Naive thymus-derived CD8-positive, alpha-beta T cell (primary cell): ENCODE results near the gene MEIG1. TPM values are rescaled to one million over a fixed set of nuclear protein-coding genes. Genes with fewer than 3 reads are reported as not detected.
"Not testable (repeated sequence)": the region's sequence is repeated elsewhere in the genome, so short reads cannot be mapped to it uniquely, and the experiment has no call there.

ENCODE experiments used
- ATAC-seq, 2 donors: fragments of 150-1000 bp; cut with Tn5 transposase in 1 of 2; sonication (Bioruptor Pico), chemical (Tn5 transposase) in 1 of 2; 1 replicate in 1 of 2; 2 replicates in 1 of 2; pipeline ENCODE4 v1.10.0; 2021; ENCODE audit warnings: mild to moderate bottlenecking in 2 of 2, moderate library complexity in 2 of 2
- POLR2A ChIA-PET: fragments of 350-600 bp; sonication (Branson Sonifier 250); formaldehyde crosslinking; loops from one replicate; lab custom pipeline; 2021; ENCODE audit warnings: antibody characterized with exemption; lab: Charles Lee
- DNase-seq, 10 donors: peaks; one replicate each; pipeline versions ENCODE4 v3.0.0 to v3.0.0-alpha.2; 2020 to 2022
- H3K27ac Mint-ChIP-seq, 10 donors: one replicate each; pipeline ENCODE4 v1.8.0; 2020 to 2022; ENCODE audit warnings: mild to moderate bottlenecking in 10 of 10, mixed read lengths in 10 of 10, moderate library complexity in 4 of 10, inconsistent platforms in 1 of 10
- H3K27me3 Mint-ChIP-seq, 5 donors: one replicate each; pipeline ENCODE4 v1.8.0; 2021 to 2022; ENCODE audit warnings: mixed read lengths in 5 of 5
- H3K36me3 Mint-ChIP-seq, 3 donors: one replicate each; pipeline ENCODE4 v1.8.0; 2020 to 2022; ENCODE audit warnings: mixed read lengths in 3 of 3, mild to moderate bottlenecking in 2 of 3, inconsistent platforms in 1 of 3
- H3K4me1 Mint-ChIP-seq, 4 donors: one replicate each; pipeline ENCODE4 v1.8.0; 2021 to 2022; ENCODE audit warnings: mixed read lengths in 4 of 4
- H3K4me3 Mint-ChIP-seq, 10 donors: one replicate each; pipeline ENCODE4 v1.8.0; 2020 to 2022; ENCODE audit warnings: mild to moderate bottlenecking in 10 of 10, mixed read lengths in 10 of 10, moderate library complexity in 6 of 10, inconsistent platforms in 1 of 10
- H3K9me3 Mint-ChIP-seq, 9 donors: one replicate each; pipeline ENCODE4 v1.8.0; 2020 to 2022; ENCODE audit warnings: mixed read lengths in 9 of 9, mild to moderate bottlenecking in 3 of 9, inconsistent platforms in 1 of 9, moderate library complexity in 1 of 9
- polyA plus RNA-seq, 3 donors: library from polyadenylated mRNA; unstranded; fragments of 300-500 nt; fragmentation: Illumina TruSeq; gene quantifications; one replicate each; pipeline ENCODE4 v1.2.3, GENCODE V29; 2021
- total RNA-seq, 8 experiments: library from RNA in 2 of 8; stranded (reverse) in 2 of 8; gene quantifications; one replicate each; pipeline ENCODE4 v1.2.3 and lab custom pipeline; 2021 to 2026

The MEIG1 gene
- total and polyA plus RNA-seq, 5 experiments from 2014 or later: 0.55 to 2.2 TPM; not detected in 3

DNA sequence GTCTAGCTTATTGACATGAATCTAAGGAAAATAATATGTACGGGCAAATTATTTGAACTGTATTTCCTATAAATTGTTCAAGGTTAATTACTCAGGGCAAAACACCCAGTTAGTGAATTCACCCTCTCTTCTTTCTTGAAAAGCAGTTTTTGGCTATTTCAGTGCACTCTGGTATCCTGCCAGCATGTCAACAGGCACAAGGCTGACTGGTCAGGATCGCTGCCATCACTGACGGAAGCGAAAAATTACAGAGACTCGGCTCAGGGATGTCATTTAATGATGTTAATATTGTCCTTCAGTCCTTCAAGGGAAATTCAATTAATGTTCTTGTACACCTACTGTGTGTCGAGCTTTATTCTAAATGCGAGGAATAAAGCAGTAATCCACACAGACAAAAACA is 56.3 kb downstream of the MEIG1 start:
- POLR2A ChIA-PET: no interaction called here
- no peak for ATAC-seq
- H3K27ac Mint-ChIP-seq: no peak overlapping the region
- H3K9me3 Mint-ChIP-seq: no peaks in the 10 kb centered on the region
- DNase-seq: no peak
- H3K36me3 Mint-ChIP-seq: no peaks in the 10 kb centered on the region
- no peaks in the 10 kb centered on the region for H3K4me1 Mint-ChIP-seq
- peaks cover 0 to 9% (median 4%) of the 10 kb centered on the region in 5 donors for H3K27me3 Mint-ChIP-seq
- no peak overlapping the region for H3K4me3 Mint-ChIP-seq

DNA sequence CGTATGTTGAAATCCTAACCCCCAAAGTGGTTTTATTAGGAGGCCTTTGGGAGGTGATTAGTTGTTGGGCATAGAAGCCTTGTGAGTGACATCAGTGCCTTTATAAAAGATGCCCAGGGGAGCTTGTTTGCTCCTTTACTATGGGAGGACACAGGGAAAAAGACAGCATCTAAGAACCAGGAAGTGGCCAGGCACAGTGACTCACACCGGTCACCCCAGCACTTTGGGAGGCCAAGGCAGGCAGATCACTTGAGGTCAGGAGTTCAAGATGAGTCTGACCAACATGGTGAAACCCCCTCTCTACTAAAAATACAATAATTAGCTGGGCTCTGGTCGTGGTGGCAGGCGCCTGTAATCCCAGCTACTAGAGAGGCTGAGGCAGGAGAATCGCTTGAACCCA is 61.8 kb downstream of the MEIG1 start:
- H3K4me1 Mint-ChIP-seq, H3K27ac Mint-ChIP-seq, H3K36me3 Mint-ChIP-seq, ATAC-seq, H3K27me3 Mint-ChIP-seq, H3K4me3 Mint-ChIP-seq, POLR2A ChIA-PET, DNase-seq, H3K9me3 Mint-ChIP-seq: not testable (repeated sequence)

Other genes with a start within 250 kb of the MEIG1 start
- 100 to 1,000 TPM; 250 to 260 TPM for gene FAM107B, start 184.5 kb upstream of the MEIG1 start, total RNA-seq
- 100 to 1,000 TPM; 258 to 319 (median 276) TPM for gene FAM107B, start 184.5 kb upstream of the MEIG1 start, polyA plus RNA-seq
- 1 to 10 TPM; 4.9 to 6.2 TPM for gene CDNF, start 121.4 kb upstream of the MEIG1 start, total RNA-seq
- 1 to 10 TPM; 1.4 to 2.6 (median 2.2) TPM for gene CDNF, start 121.4 kb upstream of the MEIG1 start, polyA plus RNA-seq
- 10 to 100 TPM; 16.7 to 18.1 TPM for gene HSPA14, start 121.1 kb upstream of the MEIG1 start, total RNA-seq
- gene HSPA14, start 121.1 kb upstream of the MEIG1 start, polyA plus RNA-seq: 10 to 100 TPM; 15.1 to 18.9 (median 17.6) TPM
- 10 to 100 TPM; 13.6 to 15.3 TPM for gene MSANTD7, start 121.1 kb upstream of the MEIG1 start, total RNA-seq
- 1 to 10 TPM; 4.6 to 9.9 (median 9.2) TPM for gene MSANTD7, start 121.1 kb upstream of the MEIG1 start, polyA plus RNA-seq
- gene SUV39H2, start 80.5 kb upstream of the MEIG1 start, total RNA-seq: 1 to 10 TPM; 3.9 to 4.4 TPM
- 1 to 10 TPM; 2.8 to 8.6 (median 3.7) TPM for gene SUV39H2, start 80.5 kb upstream of the MEIG1 start, polyA plus RNA-seq
- gene DCLRE1C, start 5.3 kb upstream of the MEIG1 start, total RNA-seq: 10 to 100 TPM; 24.0 to 32.4 TPM
- gene DCLRE1C, start 5.3 kb upstream of the MEIG1 start, polyA plus RNA-seq: 10 to 100 TPM; 15.8 to 20.5 (median 16.9) TPM
- gene OLAH, start 84.6 kb downstream of the MEIG1 start, total RNA-seq: not detected
- gene OLAH, start 84.6 kb downstream of the MEIG1 start, polyA plus RNA-seq: not detected
- gene ACBD7, start 129.4 kb downstream of the MEIG1 start, total RNA-seq: 1 to 10 TPM in 1 of 2 experiments, not detected in 1; 1.2 TPM
- under 1 TPM in 1 of 3 donors, not detected in 2; 0.19 TPM for gene ACBD7, start 129.4 kb downstream of the MEIG1 start, polyA plus RNA-seq
- 10 to 100 TPM; 15.0 to 15.5 TPM for gene RPP38, start 138.0 kb downstream of the MEIG1 start, total RNA-seq
- gene RPP38, start 138.0 kb downstream of the MEIG1 start, polyA plus RNA-seq: 10 to 100 TPM; 19.9 to 32.0 (median 21.3) TPM
- gene NMT2, start 209.3 kb downstream of the MEIG1 start, total RNA-seq: 10 to 100 TPM; 81.3 to 86.4 TPM
- 10 to 100 TPM; 31.7 to 40.4 (median 34.9) TPM for gene NMT2, start 209.3 kb downstream of the MEIG1 start, polyA plus RNA-seq